Activated CD4-positive, alpha-beta T cell treated with anti-CD3 and anti-CD28 coated beads, Interleukin-2, amount 10 ng/mL, durations not matched to agents 7 days and 5 days (primary cell): Measurements from ENCODE around the gene NAXE. TPM values are rescaled to one million over a fixed set of nuclear protein-coding genes. Genes with fewer than 3 reads are reported as not detected.

Experiments
- CTCF ChIA-PET: fragments of 350-600 bp; sonication (Branson Sonifier 250); formaldehyde crosslinking; loops from one replicate; lab custom pipeline; 2021; ENCODE audit warnings: antibody characterized with exemption; lab: Charles Lee
- POLR2A ChIA-PET: fragments of 350-600 bp; sonication (Branson Sonifier 250); formaldehyde crosslinking; loops from one replicate; lab custom pipeline; 2021; ENCODE audit warnings: antibody characterized with exemption; lab: Charles Lee
- DNase-seq: peaks from one replicate; pipeline ENCODE4 v3.0.0-alpha.2; 2020
- H3K27ac Mint-ChIP-seq: one replicate; pipeline ENCODE4 v1.8.0; 2021; ENCODE audit warnings: mild to moderate bottlenecking, moderate library complexity, mixed read lengths
- H3K27me3 Mint-ChIP-seq: one replicate; pipeline ENCODE4 v1.8.0; 2021; ENCODE audit warnings: mixed read lengths
- H3K36me3 Mint-ChIP-seq: one replicate; pipeline ENCODE4 v1.8.0; 2021; ENCODE audit warnings: low read depth, mixed read lengths
- H3K4me1 Mint-ChIP-seq: one replicate; pipeline ENCODE4 v1.8.0; 2021; ENCODE audit warnings: mixed read lengths
- H3K4me3 Mint-ChIP-seq: one replicate; pipeline ENCODE4 v1.8.0; 2021; ENCODE audit warnings: mild to moderate bottlenecking, moderate library complexity, mixed read lengths
- H3K9me3 Mint-ChIP-seq: one replicate; pipeline ENCODE4 v1.8.0; 2021; ENCODE audit warnings: mixed read lengths
- total RNA-seq, 2 experiments: library from RNA; stranded (reverse); gene quantifications; one replicate each; pipeline ENCODE4 v1.2.3, GENCODE V29; 2021

Gene NAXE
- 10 to 100 TPM; 52.9 to 54.2 TPM for total RNA-seq

- H3K27me3 Mint-ChIP-seq, result no peaks in the 10 kb centered on the region
- H3K36me3 Mint-ChIP-seq, result peaks cover 13% of the 10 kb centered on the region
- ChIA-PET CTCF (interaction anchor here (0.6 to 1.7 kb wide), 10 partner anchors 9 to 146 kb away, joined by 3 to 7 read pairs (median 4); partner anchors contain the start of genes MEF2D and TTC24), POLR2A (no interaction called here)
- H3K4me1 Mint-ChIP-seq, result peaks cover 28% of the 10 kb centered on the region
- DNase-seq, result peak; percentile 71
- H3K27ac Mint-ChIP-seq, result peak within 1 kb of the TSS; percentile 83
- H3K9me3 Mint-ChIP-seq, result no peaks in the 10 kb centered on the region
- H3K4me3 Mint-ChIP-seq, result peak within 1 kb of the TSS; percentile 78
These were observed at the start of gene NAXE for GRCh38 chr1:156591432-156592157. Gene NAXE, plus strand, starts transcription at chr1:156591776. Its CDS starts 29 bp downstream, at chr1:156591805.

GRCh38 chr1:156543066-156543465 lies 48.5 kb upstream of the NAXE start:
- Mint-ChIP-seq H3K9me3 (no peaks in the 10 kb centered on the region), H3K27ac (no peak overlapping the region), H3K4me1 (peaks cover 6% of the 10 kb centered on the region), H3K36me3 (peaks cover 24% of the 10 kb centered on the region), H3K27me3 (no peaks in the 10 kb centered on the region), H3K4me3 (no peak overlapping the region)
- CTCF ChIA-PET, result interaction anchor here (0.6 to 1.0 kb wide), 3 partner anchors 13 to 401 kb away, joined by 3 to 5 read pairs (median 4); no protein-coding TSS in a partner anchor
- POLR2A ChIA-PET, result no interaction called here
- DNase-seq, result no peak

- Mint-ChIP-seq H3K4me1 (no peaks in the 10 kb centered on the region), H3K9me3 (no peaks in the 10 kb centered on the region), H3K27ac (no peak overlapping the region), H3K36me3 (peaks cover 19% of the 10 kb centered on the region), H3K4me3 (no peak overlapping the region), H3K27me3 (no peaks in the 10 kb centered on the region)
- ChIA-PET CTCF (no interaction called here), POLR2A (no interaction called here)
- no peak for DNase-seq
These were observed 46.9 kb upstream of the NAXE start for GRCh38 chr1:156544592-156545102.

DNA sequence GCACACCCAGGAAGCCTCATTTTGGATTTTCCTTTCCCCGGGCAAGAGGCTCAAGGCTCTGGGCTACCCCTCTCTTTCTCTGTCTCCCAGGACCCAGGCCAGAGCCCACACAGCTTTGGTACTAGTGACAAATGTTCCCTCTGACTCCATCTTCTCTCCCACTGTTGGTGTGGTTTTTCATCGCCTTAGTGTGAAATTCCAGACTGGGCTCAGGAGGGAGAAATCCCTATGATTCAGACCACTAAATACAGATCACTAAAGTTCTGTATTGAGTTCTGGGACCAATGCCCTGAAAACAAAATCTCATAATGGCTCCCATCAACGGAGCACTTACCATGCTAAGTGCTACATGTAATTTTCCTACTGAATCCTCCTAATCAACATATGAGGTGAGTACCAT lies 45.3 kb upstream of the NAXE start:
- Mint-ChIP-seq H3K9me3 (no peaks in the 10 kb centered on the region), H3K36me3 (peaks cover 19% of the 10 kb centered on the region), H3K27me3 (no peaks in the 10 kb centered on the region), H3K4me3 (no peak overlapping the region), H3K4me1 (no peaks in the 10 kb centered on the region), H3K27ac (no peak overlapping the region)
- no peak for DNase-seq
- POLR2A ChIA-PET, result no interaction called here
- CTCF ChIA-PET, result no interaction called here

GRCh38 chr1:156547434-156547833 lies 44.1 kb upstream of the NAXE start:
- DNase-seq, result no peak
- Mint-ChIP-seq H3K4me1 (no peaks in the 10 kb centered on the region), H3K4me3 (no peak overlapping the region), H3K27me3 (no peaks in the 10 kb centered on the region), H3K27ac (no peak overlapping the region), H3K36me3 (peaks cover 16% of the 10 kb centered on the region), H3K9me3 (no peaks in the 10 kb centered on the region)
- ChIA-PET CTCF (interaction anchor here (0.5 to 0.8 kb wide), 2 partner anchors 78 to 144 kb away, joined by 3 read pairs; no protein-coding TSS in a partner anchor), POLR2A (no interaction called here)

DNA sequence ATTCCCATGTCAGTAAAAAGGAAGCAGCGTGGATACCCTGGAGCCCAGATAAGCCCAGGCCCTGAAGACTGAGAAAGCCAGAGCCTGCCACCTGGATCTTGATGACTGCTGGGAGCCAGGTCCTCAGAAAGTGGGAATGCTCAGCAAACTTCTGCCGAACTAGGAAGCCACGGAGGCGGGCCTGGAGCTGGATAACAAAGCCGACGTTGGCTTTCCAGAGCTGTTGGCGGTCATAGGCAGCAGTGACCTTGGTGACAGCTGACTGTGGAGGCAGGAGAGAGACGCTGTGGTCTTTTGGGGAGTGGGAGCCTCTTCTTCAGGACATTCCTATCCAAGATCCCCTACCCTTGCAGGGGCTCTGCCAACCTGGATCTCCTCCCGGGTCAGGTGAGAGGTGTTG lies 43.6 kb upstream of the NAXE start:
- ChIA-PET POLR2A (no interaction called here), CTCF (interaction anchor here (0.8 kb wide), 1 partner anchor 143 kb away, joined by 3 read pairs; no protein-coding TSS in a partner anchor)
- Mint-ChIP-seq H3K27me3 (no peaks in the 10 kb centered on the region), H3K36me3 (peaks cover 17% of the 10 kb centered on the region), H3K27ac (no peak overlapping the region), H3K4me1 (no peaks in the 10 kb centered on the region), H3K4me3 (no peak overlapping the region), H3K9me3 (no peaks in the 10 kb centered on the region)
- DNase-seq, result no peak

- no peaks in the 10 kb centered on the region for H3K27me3 Mint-ChIP-seq
- peaks cover 21% of the 10 kb centered on the region for H3K36me3 Mint-ChIP-seq
- H3K4me3 Mint-ChIP-seq, result no peak overlapping the region
These were observed 42.2 kb upstream of the NAXE start for GRCh38 chr1:156549390-156549789.

DNA sequence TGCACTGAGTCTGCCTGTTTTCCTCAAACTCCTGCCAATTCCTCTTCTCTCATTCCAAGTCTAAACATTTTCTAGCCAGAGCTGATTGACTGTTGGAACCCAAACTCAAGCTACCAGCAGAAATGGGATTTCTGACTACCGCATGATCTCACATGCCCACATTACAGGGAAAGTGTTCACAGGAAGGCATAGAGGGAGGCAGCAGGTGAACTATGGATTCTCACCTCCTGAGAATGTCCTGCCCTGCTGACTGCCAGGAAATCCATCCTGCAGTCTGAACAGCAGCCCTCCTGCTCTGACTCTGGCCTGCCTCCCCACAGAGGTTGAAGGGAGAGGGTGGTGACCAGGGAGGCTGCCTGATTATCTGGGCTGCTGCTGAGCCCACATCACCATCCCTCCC lies 41.7 kb upstream of the NAXE start:
- H3K27ac Mint-ChIP-seq, result no peak overlapping the region
- H3K27me3 Mint-ChIP-seq, result no peaks in the 10 kb centered on the region
- H3K4me1 Mint-ChIP-seq, result peaks cover 2% of the 10 kb centered on the region
- H3K4me3 Mint-ChIP-seq, result no peak overlapping the region
- H3K9me3 Mint-ChIP-seq, result no peaks in the 10 kb centered on the region
- ChIA-PET CTCF (interaction anchor here (0.7 to 2.6 kb wide), 2 partner anchors 9 to 45 kb away, joined by 3 to 7 read pairs; no protein-coding TSS in a partner anchor), POLR2A (no interaction called here)
- no peak for DNase-seq
- H3K36me3 Mint-ChIP-seq, result peaks cover 22% of the 10 kb centered on the region

More at GRCh38 chr1:156549390-156549789, 42.2 kb upstream of the NAXE start:
- no peak for DNase-seq
- ChIA-PET POLR2A (no interaction called here), CTCF (interaction anchor here (0.7 to 2.6 kb wide), 3 partner anchors 9 to 45 kb away, joined by 3 to 7 read pairs (median 4); no protein-coding TSS in a partner anchor)
- H3K27ac Mint-ChIP-seq, result no peak overlapping the region
- peaks cover 2% of the 10 kb centered on the region for H3K4me1 Mint-ChIP-seq
- no peaks in the 10 kb centered on the region for H3K9me3 Mint-ChIP-seq

GRCh38 chr1:156550346-156550745 lies 41.2 kb upstream of the NAXE start:
- ChIA-PET POLR2A (no interaction called here), CTCF (interaction anchor here (0.7 to 2.6 kb wide), 3 partner anchors 10 to 49 kb away, joined by 3 to 7 read pairs (median 4); no protein-coding TSS in a partner anchor)
- peaks cover 22% of the 10 kb centered on the region for H3K36me3 Mint-ChIP-seq
- DNase-seq, result no peak
- peaks cover 2% of the 10 kb centered on the region for H3K4me1 Mint-ChIP-seq
- no peaks in the 10 kb centered on the region for H3K27me3 Mint-ChIP-seq
- no peak overlapping the region for H3K4me3 Mint-ChIP-seq
- no peaks in the 10 kb centered on the region for H3K9me3 Mint-ChIP-seq
- no peak overlapping the region for H3K27ac Mint-ChIP-seq

- DNase-seq, result no peak
- Mint-ChIP-seq H3K4me3 (no peak overlapping the region), H3K36me3 (peaks cover 24% of the 10 kb centered on the region), H3K27me3 (no peaks in the 10 kb centered on the region), H3K27ac (no peak overlapping the region), H3K9me3 (no peaks in the 10 kb centered on the region), H3K4me1 (peaks cover 2% of the 10 kb centered on the region)
- ChIA-PET POLR2A (no interaction called here), CTCF (interaction anchor here (1.2 to 2.6 kb wide), 4 partner anchors 11 to 50 kb away, joined by 4 to 7 read pairs (median 4); no protein-coding TSS in a partner anchor)
These were observed 40.4 kb upstream of the NAXE start for GRCh38 chr1:156551066-156551643.

- Mint-ChIP-seq H3K4me1 (peaks cover 2% of the 10 kb centered on the region), H3K4me3 (no peak overlapping the region), H3K36me3 (peaks cover 21% of the 10 kb centered on the region), H3K27ac (no peak overlapping the region), H3K9me3 (no peaks in the 10 kb centered on the region), H3K27me3 (no peaks in the 10 kb centered on the region)
- POLR2A ChIA-PET, result no interaction called here
- DNase-seq, result no peak
- CTCF ChIA-PET, result interaction anchor here (1.2 to 2.6 kb wide), 5 partner anchors 11 to 61 kb away, joined by 4 to 7 read pairs (median 4); no protein-coding TSS in a partner anchor
These were observed 39.7 kb upstream of the NAXE start for GRCh38 chr1:156551869-156552268.

DNA sequence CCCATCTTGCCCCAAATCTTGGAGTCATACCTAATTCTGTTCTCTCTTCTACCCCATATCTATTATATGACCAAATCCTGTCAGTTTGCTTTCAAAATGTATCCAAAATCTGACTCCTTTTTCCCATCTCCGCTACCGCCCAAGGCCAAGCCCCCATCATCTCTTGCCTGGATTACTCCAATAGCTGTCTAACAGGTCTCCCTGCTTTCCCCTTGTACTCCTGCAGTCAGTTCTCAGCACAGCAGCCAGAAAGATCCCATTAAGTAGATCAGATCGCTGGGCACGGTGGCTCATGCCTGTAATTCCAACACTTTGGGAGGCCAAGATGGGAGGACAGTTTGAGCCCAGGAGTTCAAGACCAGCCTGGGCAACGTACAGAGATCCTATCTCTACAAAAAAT lies 39.1 kb upstream of the NAXE start:
- Mint-ChIP-seq H3K9me3 (no peaks in the 10 kb centered on the region), H3K4me1 (peaks cover 2% of the 10 kb centered on the region), H3K36me3 (peaks cover 17% of the 10 kb centered on the region), H3K27me3 (no peaks in the 10 kb centered on the region), H3K4me3 (no peak overlapping the region), H3K27ac (no peak overlapping the region)
- ChIA-PET POLR2A (no interaction called here), CTCF (interaction anchor here (1.2 to 1.7 kb wide), 3 partner anchors 13 to 62 kb away, joined by 4 read pairs; no protein-coding TSS in a partner anchor)
- DNase-seq, result no peak
